Measurements from ENCODE around the gene ARL4C.

Gene ARL4C

DNA sequence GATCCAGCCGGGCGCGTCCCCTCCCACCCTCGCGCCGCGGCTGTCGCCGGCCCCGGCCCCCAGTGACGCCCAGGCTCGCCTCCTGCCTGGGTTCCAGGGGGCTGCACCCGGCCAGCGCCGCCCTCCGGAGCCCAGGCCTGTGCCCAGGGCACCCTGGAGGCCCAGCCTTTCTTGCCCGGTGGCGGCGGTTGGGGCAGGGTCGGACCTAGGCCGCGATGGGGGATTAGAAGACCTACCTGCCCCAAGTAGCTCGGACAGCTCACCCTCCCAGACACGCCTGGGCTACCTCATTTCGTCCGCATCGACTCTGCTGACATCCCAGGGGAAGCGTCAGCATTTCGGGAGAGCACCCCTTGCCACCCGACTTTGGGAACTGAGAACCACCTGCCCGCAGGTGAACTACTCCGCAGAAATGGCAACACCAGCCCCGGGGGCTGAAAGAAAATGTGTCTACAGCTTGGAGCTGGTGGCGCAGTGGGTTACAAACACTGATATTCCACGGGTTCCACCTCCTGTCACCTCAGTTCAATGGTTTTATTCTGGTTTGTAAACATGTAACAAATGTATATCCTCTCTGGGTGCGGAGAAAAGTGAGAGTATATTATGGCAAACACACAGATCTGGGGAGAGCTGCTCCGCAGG is 834 bp upstream of the ARL4C start:
- DNase-seq: no peak

DNA sequence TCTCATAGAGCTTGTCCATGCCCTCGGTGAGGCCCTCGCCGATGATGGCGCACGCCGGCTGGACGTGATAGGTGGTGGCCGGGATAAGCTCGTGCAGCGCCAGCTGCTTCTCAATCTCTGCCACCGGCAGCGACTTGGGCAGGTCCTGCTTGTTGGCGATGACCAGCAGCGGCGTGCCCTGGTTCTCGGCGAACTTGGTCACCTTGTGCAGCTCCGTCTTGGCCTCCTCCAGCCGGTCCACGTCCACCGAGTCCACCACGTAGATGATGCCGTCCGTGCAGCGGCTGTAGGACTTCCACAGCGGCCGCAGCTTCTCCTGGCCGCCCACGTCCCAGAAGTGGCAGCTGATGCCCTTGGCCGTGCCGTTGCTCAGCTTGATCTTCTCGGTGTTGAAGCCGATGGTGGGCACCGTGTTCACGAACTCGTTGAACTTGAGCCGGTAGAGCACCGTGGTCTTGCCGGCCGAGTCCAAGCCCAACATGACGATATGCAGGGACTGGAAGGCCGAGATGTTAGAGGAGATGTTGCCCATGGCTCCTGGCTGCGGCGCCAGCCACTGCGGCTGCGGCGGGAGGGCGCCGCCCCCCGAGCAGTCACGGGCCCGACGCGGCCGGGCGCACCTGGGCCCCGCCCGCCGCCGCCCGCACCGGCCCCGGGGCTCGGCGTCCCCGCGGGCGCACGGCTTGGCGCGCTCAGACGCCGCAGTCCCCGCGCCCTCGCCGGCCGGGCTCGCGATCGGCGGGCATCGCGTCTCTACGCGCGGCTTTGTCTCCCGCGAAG is 636 bp downstream of the ARL4C start:
- DNase-seq: no peak

DNA sequence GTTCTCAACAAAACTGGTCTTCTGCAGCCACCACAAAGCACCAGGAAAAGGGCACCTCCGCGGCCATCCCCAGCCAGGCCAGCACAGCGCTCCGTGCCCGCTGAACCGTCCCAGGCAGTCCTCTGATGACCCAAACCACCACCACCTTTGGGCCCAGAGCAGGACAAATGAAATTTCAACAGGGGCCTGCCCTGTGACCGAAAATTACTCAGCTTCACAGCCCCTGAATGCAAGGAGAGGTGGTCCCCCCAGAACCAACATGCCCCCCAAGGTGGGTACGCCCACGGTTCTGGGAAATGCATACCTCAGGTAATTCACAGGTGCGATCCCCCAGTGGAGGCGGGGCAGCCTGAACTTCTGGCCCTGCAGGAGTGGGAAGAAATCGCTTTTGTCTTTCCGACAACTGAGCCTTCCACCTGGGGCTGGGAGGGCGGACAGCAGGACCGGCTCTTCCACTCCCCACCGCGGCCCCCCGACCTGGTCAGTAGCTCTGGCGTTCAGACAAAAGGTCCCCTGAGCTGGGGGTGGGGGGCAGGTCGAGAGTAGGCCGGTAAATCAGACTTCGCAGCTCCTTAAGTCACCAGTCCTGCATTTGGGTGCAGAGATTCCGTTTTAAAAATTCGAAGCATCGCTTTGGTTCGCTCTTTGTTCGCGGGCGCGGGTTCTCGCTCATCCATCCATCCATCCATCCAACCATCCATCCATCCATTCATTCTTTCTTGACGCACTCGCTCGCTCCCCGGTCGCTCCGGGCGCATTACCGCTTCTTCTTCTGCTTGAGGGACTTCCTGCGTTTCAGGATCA is 1.4 kb downstream of the ARL4C start:
- no peak for DNase-seq

DNA sequence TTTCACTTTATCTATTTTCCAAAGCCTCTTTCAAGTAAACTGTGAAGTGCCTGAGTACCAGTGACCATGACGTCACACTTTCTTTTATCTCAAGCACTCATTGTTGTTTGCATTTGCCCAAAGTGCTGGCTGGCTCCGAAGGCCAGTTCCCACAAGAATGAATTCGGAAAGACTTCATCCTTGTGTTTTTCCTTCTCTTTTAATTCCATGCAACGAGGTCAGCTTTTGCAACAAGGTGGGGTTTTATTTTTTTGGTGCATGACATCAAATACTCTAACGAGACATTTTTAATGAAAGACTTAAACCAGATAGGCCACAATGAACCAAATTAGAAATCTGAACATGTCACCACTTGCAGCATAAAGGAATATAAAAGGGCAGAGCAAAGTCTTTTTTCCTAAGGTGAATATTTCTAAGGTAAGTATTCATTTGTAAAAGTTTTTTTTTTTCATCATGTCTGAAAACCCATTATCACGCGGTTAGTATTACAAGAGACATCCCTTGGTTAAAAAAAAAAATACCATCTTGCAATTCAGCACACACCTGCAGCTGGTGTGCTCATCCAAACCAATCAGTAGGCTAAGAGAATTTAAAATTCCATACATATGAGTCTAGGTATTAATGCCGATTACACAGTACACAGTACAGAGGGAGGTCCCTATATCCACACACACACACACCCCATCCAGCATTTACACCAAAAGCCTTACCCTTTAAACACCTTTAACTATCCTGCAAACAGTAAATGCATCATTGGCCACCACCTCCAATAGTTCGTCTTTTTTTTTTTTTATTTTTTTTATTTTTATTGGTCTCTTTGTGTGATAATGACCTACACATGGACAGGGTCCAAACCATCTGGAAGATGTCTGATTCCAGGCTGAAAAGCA is 2.3 kb downstream of the ARL4C start:
- DNase-seq: no peak

- DNase-seq: no peak
Measured at GRCh38 chr2:234493796-234494195, 3.1 kb downstream of the ARL4C start.

DNA sequence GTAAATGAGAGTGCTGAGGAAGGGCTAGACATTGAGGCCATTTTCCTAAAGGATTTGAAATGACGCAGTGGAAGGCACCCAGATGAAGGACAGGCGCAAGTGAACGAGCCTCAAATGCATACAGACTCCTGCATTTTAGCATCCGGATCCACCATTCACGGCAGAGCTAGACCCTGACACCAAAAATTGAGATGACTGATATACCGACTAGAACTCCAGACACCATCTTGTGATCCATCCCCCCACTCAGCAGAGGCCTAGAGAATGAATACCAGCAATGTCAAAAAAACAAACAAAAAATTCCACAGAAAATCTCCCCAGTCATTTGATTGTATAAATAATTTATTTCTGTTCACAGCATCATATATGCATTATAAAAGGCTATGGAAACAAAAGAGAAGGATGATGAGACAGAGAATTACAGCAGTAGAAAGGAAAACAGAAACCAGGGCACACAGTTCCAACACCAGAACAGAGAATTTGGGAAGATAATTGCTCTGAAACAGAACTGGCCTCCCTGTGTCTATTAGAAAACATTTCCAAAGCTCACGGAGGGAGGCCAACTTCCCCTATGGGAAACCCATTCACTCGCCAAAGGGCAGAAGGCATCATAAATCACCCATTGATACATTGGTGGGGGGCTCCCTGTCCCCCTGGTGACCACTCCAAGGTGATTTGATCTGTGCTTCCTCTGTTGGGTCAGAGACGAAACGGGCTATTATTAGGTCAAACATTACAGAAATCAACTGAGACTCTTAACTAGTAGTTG is 4.0 kb downstream of the ARL4C start:
- no peak for DNase-seq

DNA sequence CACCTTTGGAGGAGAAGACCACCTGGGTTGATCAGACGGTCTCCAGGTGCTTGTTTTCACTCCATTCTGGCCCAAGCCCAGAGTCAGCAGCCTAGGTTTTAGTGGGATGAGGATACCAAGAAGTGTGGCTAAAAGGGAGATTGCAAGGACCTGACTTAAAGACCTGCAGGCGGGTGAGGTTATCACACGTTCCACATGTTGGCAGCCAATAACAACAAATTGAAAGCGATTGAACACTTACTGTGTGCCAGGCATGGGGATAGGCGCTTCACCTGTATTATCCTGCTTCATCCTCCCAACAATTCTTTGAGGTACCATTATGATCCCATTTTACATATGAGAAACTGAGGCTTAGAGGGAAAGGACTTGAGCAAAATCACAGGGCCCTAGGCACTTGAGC is 5.0 kb downstream of the ARL4C start:
- no peak for DNase-seq

GRCh38 chr2:234491281-234491680 is 5.6 kb downstream of the ARL4C start:
- no peak for DNase-seq

- DNase-seq: no peak
Measured at GRCh38 chr2:234490271-234491091, 6.4 kb downstream of the ARL4C start.

DNA sequence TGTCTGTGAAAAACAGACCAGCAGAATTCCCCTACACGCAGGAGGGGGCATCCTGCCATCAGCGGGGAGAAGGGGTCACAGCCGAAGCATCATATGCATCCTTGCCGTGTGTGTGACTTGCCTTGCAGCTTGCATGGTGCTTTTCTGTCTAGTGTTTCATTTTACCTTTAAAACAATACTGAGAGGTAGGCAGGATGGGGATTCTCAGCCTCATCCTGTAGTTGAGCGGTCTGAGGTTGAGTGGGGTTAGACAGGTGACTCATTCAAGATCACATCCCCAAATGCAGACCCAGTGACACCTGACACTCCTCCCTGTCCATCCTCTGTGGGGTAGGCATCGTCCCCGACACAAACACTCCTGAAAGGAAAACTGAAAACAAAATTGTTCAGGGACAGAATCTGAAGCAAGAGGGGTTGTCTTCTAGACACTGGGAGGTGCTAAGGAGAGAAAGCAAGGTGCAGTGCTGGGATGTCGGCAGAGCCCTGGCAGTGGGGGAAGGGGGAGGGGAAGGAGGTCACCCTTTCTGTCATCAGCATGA is 7.9 kb downstream of the ARL4C start:
- DNase-seq: no peak

- DNase-seq: no peak
Measured at GRCh38 chr2:234488486-234488885, 8.4 kb downstream of the ARL4C start.

GRCh38 chr2:234487356-234487755 is 9.5 kb downstream of the ARL4C start:
- DNase-seq: no peak

GRCh38 chr2:234483568-234484251 is 13.2 kb downstream of the ARL4C start:
- DNase-seq: no peak

- DNase-seq: no peak
Measured at GRCh38 chr2:234481301-234481700, 15.6 kb downstream of the ARL4C start.

- no peak for DNase-seq
Measured at GRCh38 chr2:234480337-234480736, 16.5 kb downstream of the ARL4C start.

DNA sequence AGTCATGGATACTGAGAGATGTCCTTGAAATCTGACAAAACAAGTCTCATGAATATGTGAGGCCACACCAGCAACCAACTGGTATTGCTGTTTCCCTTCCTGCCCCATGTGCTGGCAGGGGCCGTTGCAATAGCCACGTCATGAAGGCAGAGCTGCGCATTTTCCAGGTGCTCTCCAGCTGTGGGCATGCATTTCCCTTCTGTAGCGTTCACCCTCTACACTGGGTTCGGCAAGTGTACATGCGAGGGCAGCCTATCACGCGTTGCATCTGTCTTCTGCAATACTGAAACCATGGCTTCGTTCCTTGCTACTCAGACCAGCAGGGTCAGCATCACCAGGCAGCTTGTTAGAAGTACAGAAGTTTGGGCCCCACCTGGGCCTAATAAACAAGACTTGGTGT is 17.4 kb downstream of the ARL4C start:
- no peak for DNase-seq

DNA sequence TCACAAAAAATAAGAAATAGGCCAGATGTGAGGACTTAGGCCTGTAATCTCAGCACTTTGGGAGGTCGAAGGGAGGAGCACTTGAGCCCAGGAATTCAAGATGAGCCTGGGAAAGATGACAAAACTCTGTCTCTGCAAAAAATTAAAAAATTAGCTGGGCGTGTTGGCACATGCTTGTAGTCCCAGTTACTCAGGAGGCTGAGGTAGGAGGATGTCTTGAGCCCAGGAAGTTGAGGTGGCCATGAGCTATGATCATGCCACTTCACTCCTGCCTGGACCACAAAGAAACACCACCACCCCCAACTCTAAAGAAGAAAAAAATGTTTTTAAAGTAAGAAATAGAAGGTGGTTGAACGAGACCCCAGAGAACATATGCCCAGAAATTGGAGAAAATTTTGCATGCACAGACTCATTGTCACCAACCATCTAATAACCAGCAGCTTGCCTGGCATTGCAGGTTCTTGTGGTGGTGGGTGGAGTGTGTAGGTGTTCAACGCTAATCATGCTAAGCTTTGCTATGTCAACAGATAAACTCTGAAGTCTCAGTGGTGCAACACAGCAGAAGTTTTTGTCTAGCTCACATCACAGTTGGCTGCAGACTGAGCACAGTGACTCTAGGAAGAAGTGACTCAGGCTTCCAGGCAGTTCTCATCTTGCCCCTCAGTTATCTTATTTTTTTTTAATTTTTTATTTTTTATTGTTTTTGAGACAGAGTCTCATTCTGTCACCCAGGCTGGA is 18.6 kb downstream of the ARL4C start:
- no peak for DNase-seq

- DNase-seq: no peak
Measured at GRCh38 chr2:234476766-234477165, 20.1 kb downstream of the ARL4C start.

- no peak for DNase-seq
Measured at GRCh38 chr2:234474654-234475053, 22.2 kb downstream of the ARL4C start.
